OCI-LY7 (cell line): ENCODE data around the gene MCTP2.
"Not testable (repeated sequence)": the region's sequence is repeated elsewhere in the genome, so short reads cannot be mapped to it uniquely, and the experiment has no call there.

Source experiments
- CTCF ChIP-seq: fragments of 200-600 bp; sonication (generic); conservative IDR thresholded peaks from 2 replicates; pipeline ENCODE4 v1.5.1; 2014; ENCODE audit warnings: mild to moderate bottlenecking, antibody characterized with exemption, low read length, moderate library complexity, mixed read lengths
- EZH2phosphoT487 ChIP-seq: fragments of 200-600 bp; sonication (generic); IDR thresholded peaks from 2 replicates; pipeline ENCODE4 v1.6.1; 2018; ENCODE audit warnings: low read depth, borderline replicate concordance, mild to moderate bottlenecking, mixed run types, antibody characterized with exemption, low read length, moderate library complexity, mixed read lengths

- TF ChIP-seq CTCF, EZH2phosphoT487: not testable (repeated sequence)
These were observed 26.4 kb downstream of the MCTP2 start for GRCh38 chr15:94257776-94258175.
